GM13977 (cell line): ENCODE data around the gene ERICH2.

Source experiments
- DNase-seq: peaks from one replicate; pipeline ENCODE4 v3.0.0; 2012; ENCODE audit warnings: low spot score
- CTCF ChIP-seq: IDR thresholded peaks from 2 replicates; pipeline ENCODE4 v1.5.1; 2012; ENCODE audit warnings: mild to moderate bottlenecking, control low read depth; ENCODE audit not compliant: insufficient read depth; ENCODE audit errors: extremely low read depth, missing control alignments
- in situ Hi-C: fragments of 300-500 bp; cut with MboI; formaldehyde crosslinking; loops from one replicate; pipeline ENCODE4 v1.12.0; 2022; ENCODE audit warnings: low sequenced_read_pairs, low pct_unique_long_range_greater_than_20kb, mixed read lengths, inconsistent platforms; ENCODE audit not compliant: unreplicated experiment

Gene ERICH2

GRCh38 chr2:170819680-170820664 lies 49.8 kb downstream of the ERICH2 start:
- TF ChIP-seq CTCF: no peak
- in situ Hi-C loops: loop anchor here (10.0 to 25.0 kb wide), 4 partner anchors 105 to 1265 kb away; partner anchors contain the start of genes DLX1 and SP5
- DNase-seq: peak; percentile 45

- no peak for TF ChIP-seq CTCF
- in situ Hi-C loops: loop anchor here (25.0 kb wide), 1 partner anchor 584 kb away; no protein-coding TSS in a partner anchor
- peak; percentile 77 for DNase-seq
These were observed 50.8 kb downstream of the ERICH2 start for GRCh38 chr2:170820757-170821530.

GRCh38 chr2:170821531-170822289 lies 51.5 kb downstream of the ERICH2 start:
- in situ Hi-C loops: loop anchor here (25.0 kb wide), 1 partner anchor 584 kb away; no protein-coding TSS in a partner anchor
- no peak for DNase-seq
- no peak for TF ChIP-seq CTCF

GRCh38 chr2:170822290-170823087 lies 52.3 kb downstream of the ERICH2 start:
- peak; percentile 62 for DNase-seq
- in situ Hi-C loops: loop anchor here (25.0 kb wide), 1 partner anchor 585 kb away; no protein-coding TSS in a partner anchor
- TF ChIP-seq CTCF: peak; percentile 65

- in situ Hi-C loops: loop anchor here (25.0 kb wide), 1 partner anchor 586 kb away; no protein-coding TSS in a partner anchor
- no peak for DNase-seq
- TF ChIP-seq CTCF: no peak
These were observed 53.1 kb downstream of the ERICH2 start for GRCh38 chr2:170823088-170823897.
